IPS-15b (cell line): ENCODE data around the gene XIRP1.

ENCODE experiments used
- H3K27me3 ChIP-seq: one replicate; pipeline ENCODE4 v1.6.1; 2013; ENCODE audit warnings: low read length; ENCODE audit not compliant: control insufficient read depth, insufficient read depth
- H3K36me3 ChIP-seq: one replicate; pipeline ENCODE4 v1.6.1; 2013; ENCODE audit warnings: low read length; ENCODE audit not compliant: control insufficient read depth, insufficient read depth
- H3K4me1 ChIP-seq: one replicate; pipeline ENCODE4 v1.6.1; 2013; ENCODE audit warnings: mild to moderate bottlenecking, low read length; ENCODE audit not compliant: control insufficient read depth, insufficient read depth
- H3K4me3 ChIP-seq: one replicate; pipeline ENCODE4 v1.5.1; 2013; ENCODE audit warnings: low read depth, low read length
- H3K9ac ChIP-seq: one replicate; pipeline ENCODE4 v1.6.1; 2013; ENCODE audit warnings: low read depth, mild to moderate bottlenecking, low read length
- H3K9me3 ChIP-seq: one replicate; pipeline ENCODE4 v1.6.1; 2013; ENCODE audit warnings: mild to moderate bottlenecking, low read length; ENCODE audit not compliant: control insufficient read depth, insufficient read depth

XIRP1 gene

DNA sequence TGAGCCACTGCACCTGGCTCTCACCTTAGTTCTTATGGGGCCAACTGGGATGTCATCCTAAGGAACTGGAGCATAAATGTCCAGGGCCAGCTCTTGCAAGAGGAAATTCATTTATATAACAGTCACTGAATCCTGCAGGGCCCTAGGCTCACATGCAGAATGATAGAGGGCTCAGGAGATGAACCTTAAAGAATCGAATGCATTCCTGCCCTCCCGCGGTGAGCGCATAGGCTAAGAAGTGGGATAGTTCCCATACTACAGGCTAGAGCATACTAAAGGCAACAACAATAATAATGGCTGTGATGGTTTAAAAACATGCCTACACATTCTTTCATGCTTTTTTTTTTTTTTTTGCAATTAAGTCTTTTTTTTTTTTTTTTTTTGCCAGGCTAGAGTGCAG is 21.9 kb downstream of the XIRP1 start:
- no peaks in the 10 kb centered on the region for H3K36me3 ChIP-seq
- no peak overlapping the region for H3K4me3 ChIP-seq
- H3K27me3 ChIP-seq = no peaks in the 10 kb centered on the region
- no peak overlapping the region for H3K9ac ChIP-seq
- H3K9me3 ChIP-seq = no peaks in the 10 kb centered on the region
- no peaks in the 10 kb centered on the region for H3K4me1 ChIP-seq

GRCh38 chr3:39169712-39170111 is 22.7 kb downstream of the XIRP1 start:
- Histone ChIP-seq H3K9ac (no peak overlapping the region), H3K4me3 (no peak overlapping the region), H3K27me3 (no peaks in the 10 kb centered on the region)

GRCh38 chr3:39168156-39168780 is 24.1 kb downstream of the XIRP1 start:
- Histone ChIP-seq H3K27me3 (no peaks in the 10 kb centered on the region), H3K4me1 (no peaks in the 10 kb centered on the region), H3K9me3 (no peaks in the 10 kb centered on the region), H3K9ac (no peak overlapping the region), H3K36me3 (no peaks in the 10 kb centered on the region), H3K4me3 (no peak overlapping the region)

More at GRCh38 chr3:39169712-39170111, 22.7 kb downstream of the XIRP1 start:
- no peaks in the 10 kb centered on the region for H3K36me3 ChIP-seq
- no peaks in the 10 kb centered on the region for H3K4me1 ChIP-seq
- no peaks in the 10 kb centered on the region for H3K9me3 ChIP-seq

DNA sequence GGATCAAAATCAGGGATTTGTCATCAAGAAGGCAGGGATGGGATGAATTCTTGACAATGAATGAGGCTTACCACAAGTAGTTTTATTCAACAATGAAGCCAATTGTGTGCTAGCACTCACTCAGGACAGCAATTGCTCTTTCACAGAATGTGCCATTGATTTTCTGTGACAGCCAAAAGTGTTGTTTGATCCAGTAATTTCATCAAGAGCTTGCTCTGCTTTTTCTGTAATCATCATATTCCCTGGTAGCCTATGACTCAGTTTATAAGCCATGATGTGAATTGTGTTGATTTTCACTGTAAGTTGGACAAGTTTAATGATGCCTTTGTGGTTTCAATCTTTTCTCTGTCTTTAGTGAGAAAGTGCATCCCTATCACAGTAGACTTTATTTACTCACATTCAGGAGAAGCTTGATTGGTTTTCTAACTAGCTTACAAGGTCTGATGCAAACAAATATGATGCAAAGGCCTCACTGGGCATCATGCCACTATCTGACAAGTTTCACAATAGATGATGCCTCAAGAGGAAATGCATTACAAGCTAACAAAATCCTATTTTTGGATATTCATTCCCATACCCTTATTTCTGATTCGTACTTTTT is 25.4 kb downstream of the XIRP1 start:
- Histone ChIP-seq H3K36me3 (no peaks in the 10 kb centered on the region), H3K9ac (no peak overlapping the region), H3K27me3 (no peaks in the 10 kb centered on the region), H3K4me3 (no peak overlapping the region), H3K9me3 (no peaks in the 10 kb centered on the region), H3K4me1 (no peaks in the 10 kb centered on the region)

DNA sequence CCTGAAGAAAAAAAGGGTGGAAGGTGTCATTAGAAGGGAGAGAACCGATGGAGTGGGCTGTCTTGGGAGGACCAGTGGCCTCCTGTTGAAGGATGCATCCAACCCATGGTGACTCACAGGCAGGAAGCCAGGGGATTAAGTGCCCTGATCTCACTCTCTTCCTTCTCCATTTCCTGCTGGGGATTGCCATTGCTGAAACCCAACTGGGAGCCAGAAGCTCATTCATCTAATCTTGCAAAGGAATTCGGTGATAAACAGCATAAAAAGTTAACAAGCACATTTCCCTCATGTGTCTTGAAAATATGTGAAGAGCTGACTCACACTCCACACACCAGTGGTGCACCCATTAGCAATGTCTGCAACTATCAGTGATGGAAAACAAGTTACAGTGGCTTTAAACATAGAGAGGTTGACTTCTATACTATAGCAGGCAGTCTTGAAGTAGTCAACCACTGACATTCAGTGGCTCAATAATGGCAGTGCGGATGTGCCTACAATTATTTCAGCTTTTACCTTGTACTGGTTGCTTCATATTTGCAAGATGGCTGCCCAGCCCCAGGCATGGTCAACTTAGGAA is 26.2 kb downstream of the XIRP1 start:
- no peak overlapping the region for H3K4me3 ChIP-seq
- H3K27me3 ChIP-seq = no peaks in the 10 kb centered on the region
- no peak overlapping the region for H3K9ac ChIP-seq
- no peaks in the 10 kb centered on the region for H3K9me3 ChIP-seq
- no peaks in the 10 kb centered on the region for H3K4me1 ChIP-seq
- H3K36me3 ChIP-seq = no peaks in the 10 kb centered on the region

GRCh38 chr3:39165518-39165917 is 26.9 kb downstream of the XIRP1 start:
- Histone ChIP-seq H3K9me3 (no peaks in the 10 kb centered on the region), H3K9ac (no peak overlapping the region), H3K36me3 (no peaks in the 10 kb centered on the region), H3K4me1 (no peaks in the 10 kb centered on the region), H3K27me3 (no peaks in the 10 kb centered on the region), H3K4me3 (no peak overlapping the region)

DNA sequence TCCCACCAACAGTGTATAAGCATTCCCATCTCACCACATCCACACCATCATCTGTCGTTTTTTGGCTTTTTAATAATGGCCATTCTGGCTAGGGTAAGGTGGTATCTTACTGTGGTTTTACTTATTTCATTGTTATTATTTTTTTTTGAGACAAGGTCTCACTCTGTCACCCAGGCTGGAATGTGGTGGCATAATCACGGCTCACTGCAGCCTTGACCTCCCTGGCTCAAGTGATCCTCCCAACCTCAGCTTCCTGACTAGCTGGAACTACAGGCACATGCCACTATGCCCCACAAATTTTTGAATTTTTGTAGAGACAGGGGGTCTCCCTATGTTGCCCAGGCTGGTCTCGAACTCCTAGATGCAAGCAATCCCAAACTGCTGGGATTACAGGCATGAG is 28.0 kb downstream of the XIRP1 start:
- Histone ChIP-seq H3K4me3 (no peak overlapping the region), H3K36me3 (no peaks in the 10 kb centered on the region), H3K9ac (no peak overlapping the region), H3K4me1 (peaks cover 3% of the 10 kb centered on the region), H3K9me3 (no peaks in the 10 kb centered on the region), H3K27me3 (no peaks in the 10 kb centered on the region)

DNA sequence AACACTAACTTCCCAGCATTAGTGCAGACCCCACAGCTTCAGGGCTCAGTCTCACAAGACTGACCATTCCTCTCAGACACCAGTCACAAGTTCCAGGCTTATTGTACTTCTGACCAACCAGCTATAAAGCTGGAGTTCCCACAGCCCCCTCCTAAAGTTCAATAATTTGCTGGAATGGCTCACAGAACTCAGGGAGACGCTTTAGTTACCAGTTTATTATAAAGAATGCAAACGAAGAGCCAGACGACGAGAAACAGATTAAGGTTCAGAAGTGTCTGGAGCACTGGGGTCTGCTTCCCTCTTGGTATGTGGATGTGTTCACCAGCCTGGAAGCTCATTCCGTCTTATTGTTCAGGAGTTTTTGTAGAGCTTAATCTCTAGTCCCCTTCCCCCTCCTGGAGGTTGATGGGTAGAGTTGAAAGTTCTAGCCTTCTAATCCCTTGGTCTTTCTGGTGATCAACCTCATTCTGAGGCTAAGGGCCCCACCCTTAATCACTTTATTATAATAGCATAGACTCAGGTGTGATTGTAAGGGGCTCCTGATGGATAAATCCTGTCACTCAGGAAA is 34.2 kb downstream of the XIRP1 start:
- Histone ChIP-seq H3K36me3 (no peaks in the 10 kb centered on the region), H3K27me3 (no peaks in the 10 kb centered on the region), H3K9ac (no peak overlapping the region), H3K4me1 (peaks cover 11% of the 10 kb centered on the region), H3K4me3 (no peak overlapping the region), H3K9me3 (no peaks in the 10 kb centered on the region)

DNA sequence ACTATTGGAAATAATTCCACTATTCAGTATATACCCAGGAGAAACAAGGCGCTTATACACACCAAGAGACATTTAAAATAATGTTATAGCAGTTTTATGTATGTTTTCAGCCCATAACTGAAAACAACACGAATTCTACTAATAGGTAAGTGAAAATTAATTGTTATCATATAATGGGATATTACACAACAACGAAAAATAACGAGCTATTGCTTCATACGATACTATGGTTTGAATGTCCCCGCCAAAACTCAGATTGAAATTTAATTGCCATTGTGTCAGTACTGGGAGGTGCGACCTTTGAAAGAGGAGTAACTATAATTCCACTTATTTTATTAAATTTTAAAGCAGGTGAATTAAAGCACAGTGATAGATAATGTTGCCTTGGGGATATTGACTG is 35.0 kb downstream of the XIRP1 start:
- H3K4me1 ChIP-seq = peaks cover 11% of the 10 kb centered on the region
- no peak overlapping the region for H3K9ac ChIP-seq
- H3K9me3 ChIP-seq = no peaks in the 10 kb centered on the region
- no peaks in the 10 kb centered on the region for H3K27me3 ChIP-seq
- no peak overlapping the region for H3K4me3 ChIP-seq
- H3K36me3 ChIP-seq = no peaks in the 10 kb centered on the region

GRCh38 chr3:39156421-39156820 is 36.0 kb downstream of the XIRP1 start:
- no peak overlapping the region for H3K9ac ChIP-seq
- H3K4me3 ChIP-seq = no peak overlapping the region
- H3K27me3 ChIP-seq = no peaks in the 10 kb centered on the region
- H3K9me3 ChIP-seq = no peaks in the 10 kb centered on the region
- no peaks in the 10 kb centered on the region for H3K36me3 ChIP-seq
- peaks cover 16% of the 10 kb centered on the region for H3K4me1 ChIP-seq

DNA sequence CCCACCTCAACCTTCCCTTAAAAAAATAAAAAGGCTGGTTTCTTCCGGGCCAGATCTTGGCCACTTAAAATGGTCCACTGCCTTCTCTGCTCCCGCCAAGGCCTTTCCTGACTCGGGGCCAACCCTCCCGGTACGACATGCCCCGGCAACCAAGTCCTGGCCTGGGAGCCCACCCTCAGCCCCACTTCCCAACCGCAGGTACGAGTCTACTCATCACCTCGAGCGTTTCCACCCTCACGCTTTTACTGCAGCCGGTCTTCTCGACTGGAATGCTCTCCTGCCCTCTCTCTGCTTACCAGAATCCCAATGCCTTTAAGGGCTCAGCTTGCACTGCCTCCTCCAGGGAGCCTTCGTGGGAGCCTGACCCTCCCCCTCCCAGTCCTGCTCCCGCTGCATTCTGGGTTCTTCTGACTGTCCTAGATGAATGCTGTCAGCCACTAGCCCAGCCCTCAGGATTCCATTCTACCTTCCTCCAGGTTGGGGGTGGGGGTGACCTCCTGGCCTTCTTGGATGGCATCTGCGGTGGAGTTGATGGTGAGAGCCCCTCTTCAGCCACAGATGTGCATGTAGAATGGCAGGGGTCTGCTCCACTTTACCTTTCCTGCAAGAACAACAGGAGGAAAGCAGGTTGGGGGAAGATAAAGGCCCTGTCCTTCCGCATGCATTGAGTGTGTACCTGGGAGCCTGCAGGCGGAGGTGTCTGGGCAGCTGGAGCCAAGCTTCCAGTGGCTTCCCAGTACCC is 37.9 kb downstream of the XIRP1 start:
- H3K9ac ChIP-seq = peak overlapping the region; percentile 49
- no peaks in the 10 kb centered on the region for H3K36me3 ChIP-seq
- H3K4me1 ChIP-seq = peaks cover 32% of the 10 kb centered on the region
- peak overlapping the region; percentile 86 for H3K4me3 ChIP-seq
- H3K27me3 ChIP-seq = no peaks in the 10 kb centered on the region
- no peaks in the 10 kb centered on the region for H3K9me3 ChIP-seq
